Neural crest cell (in vitro differentiated cells): ENCODE data around the gene TECRL. TPM values are rescaled to one million over a fixed set of nuclear protein-coding genes. Genes with fewer than 3 reads are reported as not detected.

Experiments used
- DNase-seq: peaks from one replicate; pipeline ENCODE4 v3.0.0; 2021; ENCODE audit warnings: low read depth, mixed read lengths, low spot score
- H3K27ac Mint-ChIP-seq: one replicate; pipeline ENCODE4 v1.8.0; 2021; ENCODE audit warnings: mild to moderate bottlenecking, mixed read lengths; ENCODE audit not compliant: unreplicated experiment
- H3K27me3 Mint-ChIP-seq: 2 replicates; pipeline ENCODE4 v1.8.0; 2021; ENCODE audit warnings: low read depth, mild to moderate bottlenecking, mixed read lengths
- H3K36me3 Mint-ChIP-seq: 2 replicates; pipeline ENCODE4 v1.8.0; 2021; ENCODE audit warnings: low read depth, mild to moderate bottlenecking, mixed read lengths
- H3K4me1 Mint-ChIP-seq: 2 replicates; pipeline ENCODE4 v1.8.0; 2021; ENCODE audit warnings: mixed read lengths
- H3K4me3 Mint-ChIP-seq: one replicate; pipeline ENCODE4 v1.8.0; 2021; ENCODE audit warnings: mild to moderate bottlenecking, mixed read lengths
- H3K9me3 Mint-ChIP-seq: 2 replicates; pipeline ENCODE4 v1.8.0; 2021; ENCODE audit warnings: mixed read lengths
- total RNA-seq: library from RNA; stranded (reverse); gene quantifications from 2 replicates; pipeline ENCODE4 v1.2.1, GENCODE V29; 2021
- TF ChIP-seq, protein P1 (sequence below): fragments of 200-600 bp; sonication (generic); conservative IDR thresholded peaks from 2 replicates; pipeline ENCODE4 v1.5.0; 2021; ENCODE audit warnings: antibody characterized with exemption, mild to moderate bottlenecking

TECRL gene
- total RNA-seq, 1 donor from 2014 or later, result not detected

DNA sequence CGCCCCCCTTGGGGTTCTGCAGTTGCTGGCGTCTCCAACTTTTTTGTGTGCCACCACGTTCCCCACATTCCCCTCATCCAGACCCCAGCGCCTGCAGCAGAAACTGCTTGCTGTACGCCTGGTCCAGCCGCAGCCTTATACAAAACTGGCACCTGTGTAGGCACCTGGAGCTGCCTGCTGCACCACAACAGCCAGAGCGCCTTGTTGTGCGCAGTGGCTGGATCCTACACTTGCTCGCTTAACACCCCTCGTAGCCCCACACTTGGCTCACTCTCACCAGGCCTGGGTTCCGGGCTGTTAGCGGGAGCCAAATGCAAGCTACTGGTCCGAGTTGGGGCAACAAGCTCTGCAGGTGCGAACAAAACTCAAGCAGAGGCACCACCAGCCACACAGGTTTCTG is 136.8 kb downstream of the TECRL start:
- Mint-ChIP-seq H3K27me3 (no peaks in the 10 kb centered on the region), H3K4me1 (no peaks in the 10 kb centered on the region), H3K36me3 (no peaks in the 10 kb centered on the region), H3K9me3 (no peaks in the 10 kb centered on the region), H3K4me3 (no peak overlapping the region), H3K27ac (no peak overlapping the region)
- TF ChIP-seq, protein P1, sequence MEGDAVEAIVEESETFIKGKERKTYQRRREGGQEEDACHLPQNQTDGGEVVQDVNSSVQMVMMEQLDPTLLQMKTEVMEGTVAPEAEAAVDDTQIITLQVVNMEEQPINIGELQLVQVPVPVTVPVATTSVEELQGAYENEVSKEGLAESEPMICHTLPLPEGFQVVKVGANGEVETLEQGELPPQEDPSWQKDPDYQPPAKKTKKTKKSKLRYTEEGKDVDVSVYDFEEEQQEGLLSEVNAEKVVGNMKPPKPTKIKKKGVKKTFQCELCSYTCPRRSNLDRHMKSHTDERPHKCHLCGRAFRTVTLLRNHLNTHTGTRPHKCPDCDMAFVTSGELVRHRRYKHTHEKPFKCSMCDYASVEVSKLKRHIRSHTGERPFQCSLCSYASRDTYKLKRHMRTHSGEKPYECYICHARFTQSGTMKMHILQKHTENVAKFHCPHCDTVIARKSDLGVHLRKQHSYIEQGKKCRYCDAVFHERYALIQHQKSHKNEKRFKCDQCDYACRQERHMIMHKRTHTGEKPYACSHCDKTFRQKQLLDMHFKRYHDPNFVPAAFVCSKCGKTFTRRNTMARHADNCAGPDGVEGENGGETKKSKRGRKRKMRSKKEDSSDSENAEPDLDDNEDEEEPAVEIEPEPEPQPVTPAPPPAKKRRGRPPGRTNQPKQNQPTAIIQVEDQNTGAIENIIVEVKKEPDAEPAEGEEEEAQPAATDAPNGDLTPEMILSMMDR, result no peak
- DNase-seq, result no peak

GRCh38 chr4:64271601-64272081 is 137.6 kb downstream of the TECRL start:
- Mint-ChIP-seq H3K4me3 (no peak overlapping the region), H3K9me3 (no peaks in the 10 kb centered on the region), H3K36me3 (no peaks in the 10 kb centered on the region), H3K4me1 (no peaks in the 10 kb centered on the region), H3K27me3 (no peaks in the 10 kb centered on the region), H3K27ac (no peak overlapping the region)
- DNase-seq, result no peak
- TF ChIP-seq, protein P1, result no peak

DNA sequence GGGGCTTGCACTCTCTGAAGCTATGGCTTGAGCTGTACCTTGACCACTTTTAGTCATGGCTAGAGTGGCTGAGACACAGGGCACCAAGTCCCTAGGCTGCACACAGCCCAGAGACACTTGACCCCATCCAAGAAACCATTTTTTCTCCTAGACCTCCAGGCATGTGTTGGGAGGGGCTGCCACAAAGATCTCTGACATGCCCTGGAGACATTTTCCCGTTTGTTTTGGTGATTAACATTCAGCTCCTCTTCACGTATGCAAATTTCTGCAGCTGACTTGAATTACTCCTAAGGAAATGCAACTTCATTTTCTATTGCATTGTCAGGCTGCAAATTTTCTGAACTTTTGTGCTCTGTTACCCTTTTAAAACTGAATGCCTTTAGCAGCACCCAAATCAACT is 142.6 kb downstream of the TECRL start:
- DNase-seq, result no peak
- H3K4me3 Mint-ChIP-seq, result no peak overlapping the region
- TF ChIP-seq, protein P1, result no peak
- no peak overlapping the region for H3K27ac Mint-ChIP-seq
- no peaks in the 10 kb centered on the region for H3K4me1 Mint-ChIP-seq
- H3K9me3 Mint-ChIP-seq, result peaks cover 2% of the 10 kb centered on the region
- H3K27me3 Mint-ChIP-seq, result no peaks in the 10 kb centered on the region
- H3K36me3 Mint-ChIP-seq, result no peaks in the 10 kb centered on the region

- peaks cover 2% of the 10 kb centered on the region for H3K9me3 Mint-ChIP-seq
- H3K27ac Mint-ChIP-seq, result no peak overlapping the region
- no peaks in the 10 kb centered on the region for H3K36me3 Mint-ChIP-seq
- H3K27me3 Mint-ChIP-seq, result no peaks in the 10 kb centered on the region
- DNase-seq, result no peak
- TF ChIP-seq, protein P1, result no peak
- H3K4me1 Mint-ChIP-seq, result no peaks in the 10 kb centered on the region
- H3K4me3 Mint-ChIP-seq, result no peak overlapping the region
These were observed 143.0 kb downstream of the TECRL start for GRCh38 chr4:64266263-64266662.

DNA sequence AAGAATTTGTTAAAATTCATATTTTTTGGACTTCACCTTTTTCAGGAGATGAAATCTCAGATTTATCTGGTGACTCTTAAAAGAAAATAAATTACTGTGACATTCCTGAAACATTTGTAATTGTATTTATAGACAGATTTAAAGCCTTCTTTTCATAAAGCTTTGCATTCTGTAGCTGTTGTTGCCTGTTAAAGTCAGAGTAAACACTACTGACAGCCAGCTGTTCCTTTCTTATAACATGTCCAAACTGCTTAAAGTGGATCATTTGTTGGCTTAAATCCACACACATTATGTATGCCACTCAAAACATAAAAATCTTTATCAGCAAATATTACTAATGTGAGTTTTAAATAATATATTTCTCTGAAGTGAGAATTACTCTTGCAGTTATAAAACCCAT is 157.5 kb downstream of the TECRL start:
- Mint-ChIP-seq H3K27ac (no peak overlapping the region), H3K4me3 (no peak overlapping the region), H3K9me3 (peaks cover 2% of the 10 kb centered on the region), H3K4me1 (no peaks in the 10 kb centered on the region), H3K36me3 (no peaks in the 10 kb centered on the region), H3K27me3 (no peaks in the 10 kb centered on the region)
- no peak for DNase-seq
- TF ChIP-seq, protein P1, result no peak

DNA sequence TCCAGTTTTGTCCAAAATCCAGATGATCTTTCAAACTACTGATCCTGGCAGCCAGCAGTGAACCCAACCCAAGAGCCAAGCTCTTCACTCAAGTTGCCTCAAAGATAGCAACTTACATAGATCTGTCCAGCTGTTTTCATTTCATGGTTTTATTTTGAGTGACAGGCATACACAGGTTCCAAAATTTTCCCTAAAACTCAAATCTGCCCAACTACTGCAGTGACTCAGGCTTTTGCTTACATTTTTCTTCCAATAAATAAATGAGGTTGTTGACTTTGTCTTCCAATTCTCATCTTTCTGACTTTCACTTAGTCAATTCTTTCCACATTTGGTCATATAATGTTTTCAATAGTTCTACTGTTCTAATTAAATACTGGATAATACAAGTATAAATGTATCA is 158.8 kb downstream of the TECRL start:
- H3K27ac Mint-ChIP-seq, result no peak overlapping the region
- no peak for DNase-seq
- H3K4me1 Mint-ChIP-seq, result no peaks in the 10 kb centered on the region
- no peaks in the 10 kb centered on the region for H3K36me3 Mint-ChIP-seq
- H3K9me3 Mint-ChIP-seq, result peaks cover 2% of the 10 kb centered on the region
- H3K4me3 Mint-ChIP-seq, result no peak overlapping the region
- H3K27me3 Mint-ChIP-seq, result no peaks in the 10 kb centered on the region
- TF ChIP-seq, protein P1, result no peak
